Bronchial smooth muscle cell (primary cell): ENCODE data around the gene OR5AS1. TPM values are rescaled to one million over a fixed set of nuclear protein-coding genes. Genes with fewer than 3 reads are reported as not detected.

Source experiments
- total RNA-seq: library from RNA; depleted of rRNA; stranded (reverse); fragments of >200 nt; gene quantifications from 2 replicates; pipeline ENCODE4 v1.2.1, GENCODE V29; 2014

The OR5AS1 gene
- not detected in 2 replicates for total RNA-seq

DNA sequence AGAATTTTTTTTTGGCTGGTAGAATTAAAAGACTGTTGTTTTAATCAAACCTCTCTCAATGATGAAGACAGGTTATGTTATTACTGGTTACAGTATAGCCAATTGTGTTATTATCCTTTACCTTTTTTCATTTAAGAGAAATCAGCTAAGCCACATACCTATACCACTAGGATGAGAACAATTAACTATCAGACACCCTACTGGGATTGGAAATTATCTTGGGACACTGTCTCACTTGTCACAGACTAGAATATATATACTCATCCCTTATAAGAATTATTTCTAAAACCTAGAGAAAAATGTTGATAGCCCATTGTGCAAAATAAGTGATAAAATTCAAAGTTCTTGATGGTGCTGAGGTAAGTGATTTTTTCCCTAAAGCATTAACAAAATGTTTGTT, at the start of gene OR5AS1:
Gene OR5AS1 (plus strand): TSS at position 301 of the 400 bp plus-strand sequence. CDS start 2,765 bp downstream, outside the sequence.

DNA sequence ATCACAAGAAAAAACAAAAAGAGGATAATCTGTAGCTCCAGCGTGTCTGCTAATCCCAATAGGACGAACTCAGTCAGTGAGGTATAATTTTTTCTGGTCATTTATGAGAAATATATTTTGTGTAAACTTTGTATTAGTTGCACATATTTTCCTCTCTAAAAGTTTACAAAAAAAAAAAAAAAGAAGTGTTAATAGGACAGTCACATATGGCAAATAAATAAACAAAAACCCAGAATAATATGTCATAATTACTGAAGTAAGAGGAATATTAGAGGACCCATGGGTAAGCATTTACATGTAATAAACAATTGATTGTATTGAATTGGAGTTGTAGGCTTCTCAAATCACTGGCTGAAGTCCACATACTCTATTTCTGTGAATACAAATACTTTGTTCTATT, 32.9 kb upstream of the OR5AS1 start, which contains the start of gene OR5F1:
Gene OR5F1 (minus strand): TSS at position 101 of the 400 bp plus-strand sequence. CDS start 0 bp downstream, at position 101.

Other genes starting within 250 kb of the OR5AS1 start
- gene OR5D14, start 232.1 kb upstream of the OR5AS1 start, total RNA-seq: not detected in 2 replicates
- gene OR5L1, start 216.3 kb upstream of the OR5AS1 start, total RNA-seq: not detected in 2 replicates
- gene OR5D18, start 208.0 kb upstream of the OR5AS1 start, total RNA-seq: not detected in 2 replicates
- not detected in 2 replicates for gene OR5L2, start 200.4 kb upstream of the OR5AS1 start, total RNA-seq
- not detected in 2 replicates for gene OR5D16, start 188.9 kb upstream of the OR5AS1 start, total RNA-seq
- not detected in 2 replicates for gene TRIM51, start 144.4 kb upstream of the OR5AS1 start, total RNA-seq
- gene OR5W2, start 113.1 kb upstream of the OR5AS1 start, total RNA-seq: not detected in 2 replicates
- not detected in 2 replicates for gene OR5I1, start 91.3 kb upstream of the OR5AS1 start, total RNA-seq
- not detected in 2 replicates for gene OR10AG1, start 57.7 kb upstream of the OR5AS1 start, total RNA-seq
- not detected in 2 replicates for gene OR5F1, start 33.0 kb upstream of the OR5AS1 start, total RNA-seq
- not detected in 2 replicates for gene OR8I2, start 65.7 kb downstream of the OR5AS1 start, total RNA-seq
- not detected in 2 replicates for gene OR8H2, start 76.0 kb downstream of the OR5AS1 start, total RNA-seq
- gene OR8H3, start 94.7 kb downstream of the OR5AS1 start, total RNA-seq: not detected in 2 replicates
- gene OR8J3, start 112.5 kb downstream of the OR5AS1 start, total RNA-seq: not detected in 2 replicates
- not detected in 2 replicates for gene OR8K5, start 132.7 kb downstream of the OR5AS1 start, total RNA-seq
- not detected in 2 replicates for gene OR5J2, start 149.0 kb downstream of the OR5AS1 start, total RNA-seq
- gene OR5T2, start 206.6 kb downstream of the OR5AS1 start, total RNA-seq: not detected in 2 replicates
- not detected in 2 replicates for gene OR5T3, start 224.6 kb downstream of the OR5AS1 start, total RNA-seq
- not detected in 2 replicates for gene OR5T1, start 246.5 kb downstream of the OR5AS1 start, total RNA-seq